ENCODE data around the gene ZNF385D. TPM values are rescaled to one million over a fixed set of nuclear protein-coding genes. Genes with fewer than 3 reads are reported as not detected.

ZNF385D gene
- total RNA-seq, 1 experiment from 2014 or later = not detected

- Histone ChIP-seq H3K27ac (ENCODE audit: low read depth, low read length) (no peak overlapping the region), H2AFZ (ENCODE audit: low read depth, low read length, poor library complexity, severe bottlenecking) (no peak overlapping the region), H3K36me3 (ENCODE audit: control insufficient read depth in 1 of 2, insufficient read depth in 2 of 2, low read length in 2 of 2) (no peaks in the 10 kb centered on the region), H3K9ac (ENCODE audit: low read length) (no peak overlapping the region), H4K20me1 (ENCODE audit: insufficient read depth) (no peaks in the 10 kb centered on the region), H3K4me1 (ENCODE audit: control insufficient read depth in 1 of 2, insufficient read depth in 2 of 2, low read length in 2 of 2) (no peaks in the 10 kb centered on the region), H3K27me3 (ENCODE audit: insufficient read depth, low read length) (no peaks in the 10 kb centered on the region), H3K79me2 (ENCODE audit: insufficient read depth, low read length) (no peaks in the 10 kb centered on the region), H3K4me2 (ENCODE audit: low read length) (no peak overlapping the region), H3K4me3 (replicated peaks in 1 of 2; ENCODE audit: low read depth in 1 of 2, low read length in 2 of 2) (no peak overlapping the region), H3K9me3 (ENCODE audit: control insufficient read depth in 1 of 2, insufficient read depth in 1 of 2, low read depth in 1 of 2, low read length in 2 of 2) (peaks cover 4 to 6% of the 10 kb centered on the region in 2 experiments; a peak in 2 of 4 replicates), H3K9me2 (ENCODE audit: insufficient read depth) (no peaks in the 10 kb centered on the region)
- intact Hi-C loops (cut with micrococcal nuclease) = no loop called here
- ChIA-PET POLR2A (no interaction called here), RAD21 (ENCODE audit: low non-redundant PET in 1 of 2, low total read pairs in 2 of 2, uncharacterized antibody in 2 of 2, unreplicated experiment in 2 of 2) (no interaction called here), CTCF (no interaction called here)
- BruUV-seq (replicated peaks) = no TSS peak
- ATAC-seq (no peak), DNase-seq (ENCODE audit: low read depth, low spot score) (no peak)
- TF ChIP-seq, protein P1, sequence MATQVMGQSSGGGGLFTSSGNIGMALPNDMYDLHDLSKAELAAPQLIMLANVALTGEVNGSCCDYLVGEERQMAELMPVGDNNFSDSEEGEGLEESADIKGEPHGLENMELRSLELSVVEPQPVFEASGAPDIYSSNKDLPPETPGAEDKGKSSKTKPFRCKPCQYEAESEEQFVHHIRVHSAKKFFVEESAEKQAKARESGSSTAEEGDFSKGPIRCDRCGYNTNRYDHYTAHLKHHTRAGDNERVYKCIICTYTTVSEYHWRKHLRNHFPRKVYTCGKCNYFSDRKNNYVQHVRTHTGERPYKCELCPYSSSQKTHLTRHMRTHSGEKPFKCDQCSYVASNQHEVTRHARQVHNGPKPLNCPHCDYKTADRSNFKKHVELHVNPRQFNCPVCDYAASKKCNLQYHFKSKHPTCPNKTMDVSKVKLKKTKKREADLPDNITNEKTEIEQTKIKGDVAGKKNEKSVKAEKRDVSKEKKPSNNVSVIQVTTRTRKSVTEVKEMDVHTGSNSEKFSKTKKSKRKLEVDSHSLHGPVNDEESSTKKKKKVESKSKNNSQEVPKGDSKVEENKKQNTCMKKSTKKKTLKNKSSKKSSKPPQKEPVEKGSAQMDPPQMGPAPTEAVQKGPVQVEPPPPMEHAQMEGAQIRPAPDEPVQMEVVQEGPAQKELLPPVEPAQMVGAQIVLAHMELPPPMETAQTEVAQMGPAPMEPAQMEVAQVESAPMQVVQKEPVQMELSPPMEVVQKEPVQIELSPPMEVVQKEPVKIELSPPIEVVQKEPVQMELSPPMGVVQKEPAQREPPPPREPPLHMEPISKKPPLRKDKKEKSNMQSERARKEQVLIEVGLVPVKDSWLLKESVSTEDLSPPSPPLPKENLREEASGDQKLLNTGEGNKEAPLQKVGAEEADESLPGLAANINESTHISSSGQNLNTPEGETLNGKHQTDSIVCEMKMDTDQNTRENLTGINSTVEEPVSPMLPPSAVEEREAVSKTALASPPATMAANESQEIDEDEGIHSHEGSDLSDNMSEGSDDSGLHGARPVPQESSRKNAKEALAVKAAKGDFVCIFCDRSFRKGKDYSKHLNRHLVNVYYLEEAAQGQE (IDR thresholded peaks at IDR 0.05; ENCODE audit: low read depth) = no peak
- TF ChIP-seq, protein P2, sequence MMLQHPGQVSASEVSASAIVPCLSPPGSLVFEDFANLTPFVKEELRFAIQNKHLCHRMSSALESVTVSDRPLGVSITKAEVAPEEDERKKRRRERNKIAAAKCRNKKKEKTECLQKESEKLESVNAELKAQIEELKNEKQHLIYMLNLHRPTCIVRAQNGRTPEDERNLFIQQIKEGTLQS (IDR thresholded peaks at IDR 0.05) = no peak
- no peak for TF ChIP-seq ZFX (IDR thresholded peaks at IDR 0.05)
- TF ChIP-seq, protein P3, sequence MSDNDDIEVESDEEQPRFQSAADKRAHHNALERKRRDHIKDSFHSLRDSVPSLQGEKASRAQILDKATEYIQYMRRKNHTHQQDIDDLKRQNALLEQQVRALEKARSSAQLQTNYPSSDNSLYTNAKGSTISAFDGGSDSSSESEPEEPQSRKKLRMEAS (IDR thresholded peaks at IDR 0.05) = no peak
- TF ChIP-seq POLR2A (IDR thresholded peaks at IDR 0.05; ENCODE audit: borderline replicate concordance, extremely low read depth, insufficient read depth, insufficient read length) = no peak
- no peak for TF ChIP-seq FOSL1 (IDR thresholded peaks at IDR 0.05; ENCODE audit: low read depth)
- no peak for TF ChIP-seq JUND (IDR thresholded peaks at IDR 0.05)
- no peak for TF ChIP-seq CTCF (IDR thresholded peaks at IDR 0.05 in 2 of 3, conservative IDR thresholded peaks at IDR 0.05 in 1 of 3; ENCODE audit: borderline replicate concordance in 1 of 3, insufficient read depth in 1 of 3, low read depth in 2 of 3, low read length in 2 of 3)
Observed at GRCh38 chr3:21786438-21786797, 35.4 kb upstream of the ZNF385D start.

Measured in HCT116 (cell line).